RWPE1 (cell line): Measurements from ENCODE around the gene SMC6.

Source experiments
- CTCF ChIA-PET: fragments of 350-600 bp; sonication (Branson Sonifier 250); formaldehyde crosslinking; extraction: SDS; loops from one replicate; lab custom pipeline; 2021; lab: Yijun Ruan, JAX
- POLR2A ChIA-PET: fragments of 400-600 bp; formaldehyde crosslinking; extraction: SDS; loops from one replicate; lab custom pipeline; 2020; ENCODE audit warnings: antibody characterized with exemption; ENCODE audit not compliant: low non-redundant PET; lab: Yijun Ruan, JAX
- DNase-seq: peaks from one replicate; pipeline ENCODE4 v3.0.0; 2012; ENCODE audit warnings: low spot score
- H3K27ac ChIP-seq: fragments of 450-650 bp; 2 replicates; pipeline ENCODE4 v1.5.1; 2017
- TF ChIP-seq, protein P1 (sequence below): fragments of 450-650 bp; conservative IDR thresholded peaks from 2 replicates; pipeline ENCODE4 v1.5.1; 2017; ENCODE audit warnings: low read depth, mild to moderate bottlenecking

The SMC6 gene

DNA sequence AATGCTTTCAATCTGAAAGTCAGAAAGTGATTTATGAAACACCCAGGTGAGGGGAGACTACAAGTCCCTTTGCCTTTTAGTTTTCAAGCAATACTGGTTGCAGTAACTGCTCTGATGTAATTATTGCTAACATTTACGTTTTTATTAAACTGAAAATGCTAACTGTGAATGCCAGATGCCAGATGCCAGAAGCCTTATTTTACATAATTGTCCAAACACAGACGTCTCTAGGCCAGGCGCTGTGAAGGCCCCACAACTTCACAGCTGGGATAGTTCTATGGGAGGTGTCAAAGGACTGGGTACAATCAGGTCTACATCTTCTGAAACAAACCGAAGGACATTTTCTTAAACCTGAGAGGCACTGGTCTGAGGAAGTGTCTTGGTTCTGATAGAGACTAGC is 35.2 kb upstream of the SMC6 start:
- TF ChIP-seq, protein P1, sequence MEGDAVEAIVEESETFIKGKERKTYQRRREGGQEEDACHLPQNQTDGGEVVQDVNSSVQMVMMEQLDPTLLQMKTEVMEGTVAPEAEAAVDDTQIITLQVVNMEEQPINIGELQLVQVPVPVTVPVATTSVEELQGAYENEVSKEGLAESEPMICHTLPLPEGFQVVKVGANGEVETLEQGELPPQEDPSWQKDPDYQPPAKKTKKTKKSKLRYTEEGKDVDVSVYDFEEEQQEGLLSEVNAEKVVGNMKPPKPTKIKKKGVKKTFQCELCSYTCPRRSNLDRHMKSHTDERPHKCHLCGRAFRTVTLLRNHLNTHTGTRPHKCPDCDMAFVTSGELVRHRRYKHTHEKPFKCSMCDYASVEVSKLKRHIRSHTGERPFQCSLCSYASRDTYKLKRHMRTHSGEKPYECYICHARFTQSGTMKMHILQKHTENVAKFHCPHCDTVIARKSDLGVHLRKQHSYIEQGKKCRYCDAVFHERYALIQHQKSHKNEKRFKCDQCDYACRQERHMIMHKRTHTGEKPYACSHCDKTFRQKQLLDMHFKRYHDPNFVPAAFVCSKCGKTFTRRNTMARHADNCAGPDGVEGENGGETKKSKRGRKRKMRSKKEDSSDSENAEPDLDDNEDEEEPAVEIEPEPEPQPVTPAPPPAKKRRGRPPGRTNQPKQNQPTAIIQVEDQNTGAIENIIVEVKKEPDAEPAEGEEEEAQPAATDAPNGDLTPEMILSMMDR = no peak
- CTCF ChIA-PET = no interaction called here
- POLR2A ChIA-PET = no interaction called here
- DNase-seq = no peak
- no peak overlapping the region for H3K27ac ChIP-seq

GRCh38 chr2:17786727-17787126 is 33.1 kb upstream of the SMC6 start:
- no peak for DNase-seq
- H3K27ac ChIP-seq = no peak overlapping the region
- POLR2A ChIA-PET = no interaction called here
- TF ChIP-seq, protein P1 = no peak
- CTCF ChIA-PET = no interaction called here

GRCh38 chr2:17781482-17781881 is 27.9 kb upstream of the SMC6 start:
- ChIA-PET CTCF (interaction anchor here (0.5 to 0.7 kb wide), 2 partner anchors 42 to 47 kb away, joined by 3 to 4 read pairs; no protein-coding TSS in a partner anchor), POLR2A (no interaction called here)
- TF ChIP-seq, protein P1 = no peak
- no peak overlapping the region for H3K27ac ChIP-seq
- no peak for DNase-seq

- TF ChIP-seq, protein P1 = no peak
- H3K27ac ChIP-seq = no peak overlapping the region
- CTCF ChIA-PET = interaction anchor here (0.7 kb wide), 1 partner anchor 1172 kb away, joined by 5 read pairs; no protein-coding TSS in a partner anchor
- no peak for DNase-seq
- POLR2A ChIA-PET = no interaction called here
Observed at GRCh38 chr2:17780546-17780945, 26.9 kb upstream of the SMC6 start.

- POLR2A ChIA-PET = no interaction called here
- CTCF ChIA-PET = interaction anchor here (0.7 to 1.0 kb wide), 2 partner anchors 17 to 375 kb away, joined by 3 to 4 read pairs; no protein-coding TSS in a partner anchor
- TF ChIP-seq, protein P1 = no peak
- DNase-seq = no peak
- H3K27ac ChIP-seq = no peak overlapping the region
Observed at GRCh38 chr2:17772532-17772931, 18.9 kb upstream of the SMC6 start.

DNA sequence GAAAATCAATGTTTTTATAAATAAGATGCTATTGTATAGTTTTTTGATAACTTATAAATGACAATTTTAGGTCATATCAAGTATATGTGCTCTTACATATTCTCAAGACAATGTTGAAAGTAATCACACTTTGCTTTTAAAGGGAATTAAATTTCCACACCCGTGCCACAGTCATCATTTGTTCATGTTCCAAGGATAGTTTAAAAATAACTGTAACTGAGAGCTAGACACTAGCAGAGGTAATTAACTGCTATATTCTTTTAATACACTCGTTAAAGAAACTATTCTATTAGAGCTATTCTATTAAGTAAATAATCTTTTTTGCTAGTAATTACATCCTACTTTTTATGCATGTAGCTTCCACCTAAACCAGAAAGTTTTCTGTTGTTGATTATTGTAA is 18.3 kb upstream of the SMC6 start:
- TF ChIP-seq, protein P1 = no peak
- DNase-seq = no peak
- no peak overlapping the region for H3K27ac ChIP-seq
- CTCF ChIA-PET = no interaction called here
- POLR2A ChIA-PET = no interaction called here
